ENCODE data around the gene SPATA3. TPM values are rescaled to one million over a fixed set of nuclear protein-coding genes. Genes with fewer than 3 reads are reported as not detected.

Gene SPATA3
- total and polyA plus RNA-seq, 2 donors (not counting 1 experiment from before 2014, with no cell fraction given) = not detected

- peak overlapping the region in 1 of 4 experiments; percentile 20 for H3K4me3 ChIP-seq (replicated peaks in 1 of 4; ENCODE audit: control extremely low read depth in 1 of 4, insufficient read depth in 1 of 4, low read depth in 3 of 4, low read length in 4 of 4)
Observed at GRCh38 chr2:230968921-230969658, 26.8 kb upstream of the SPATA3 start.

GRCh38 chr2:230969659-230970015, 26.3 kb upstream of the SPATA3 start:
- H3K4me3 ChIP-seq (replicated peaks in 1 of 4; ENCODE audit: control extremely low read depth in 1 of 4, insufficient read depth in 1 of 4, low read depth in 3 of 4, low read length in 4 of 4) = no peak overlapping the region

More at GRCh38 chr2:230968921-230969658, 26.8 kb upstream of the SPATA3 start:
- H2AFZ ChIP-seq (ENCODE audit: low read length) = peak overlapping the region; percentile 29
- H3K36me3 ChIP-seq (ENCODE audit: control insufficient read depth, insufficient read depth, low read length) = no peaks in the 10 kb centered on the region
- no peaks in the 10 kb centered on the region for H4K20me1 ChIP-seq (ENCODE audit: control insufficient read depth, extremely low read depth, insufficient read depth, low read length)
- peak overlapping the region; percentile 8 for H3K4me2 ChIP-seq (ENCODE audit: extremely low read depth, insufficient read depth, low read length)
- H3K4me1 ChIP-seq (ENCODE audit: control insufficient read depth, extremely low read depth, insufficient read depth, low read length) = peaks cover 2% of the 10 kb centered on the region
- no peaks in the 10 kb centered on the region for H3K27me3 ChIP-seq (ENCODE audit: control insufficient read depth, insufficient read depth, low read length)
- no peak for DNase-seq (ENCODE audit: low read depth in 2 of 2)
- H3K9me3 ChIP-seq (ENCODE audit: control insufficient read depth, insufficient read depth, low read depth, low read length) = no peaks in the 10 kb centered on the region
- no peak overlapping the region for H3K27ac ChIP-seq (ENCODE audit: insufficient read depth, low read length)
- TF ChIP-seq EZH2 (IDR thresholded peaks at IDR 0.05; ENCODE audit: low read length, missing control alignments) (no peak), CTCF (conservative IDR thresholded peaks at IDR 0.05 in 1 of 2, IDR thresholded peaks at IDR 0.05 in 1 of 2; ENCODE audit: low read depth in 1 of 2, low read length in 2 of 2) (no peak)
- H3K79me2 ChIP-seq (ENCODE audit: control insufficient read depth, insufficient read depth, low read length) = no peaks in the 10 kb centered on the region
- H3K9ac ChIP-seq (ENCODE audit: insufficient read depth, low read length) = no peak overlapping the region

GRCh38 chr2:230972046-230972445, 23.9 kb upstream of the SPATA3 start:
- no peak overlapping the region for H2AFZ ChIP-seq (ENCODE audit: low read length)
- DNase-seq (ENCODE audit: low read depth in 2 of 2) = no peak
- no peak for TF ChIP-seq EZH2 (IDR thresholded peaks at IDR 0.05; ENCODE audit: low read length, missing control alignments)
- no peak for TF ChIP-seq CTCF (conservative IDR thresholded peaks at IDR 0.05 in 1 of 2, IDR thresholded peaks at IDR 0.05 in 1 of 2; ENCODE audit: low read depth in 1 of 2, low read length in 2 of 2)
- H3K4me2 ChIP-seq (ENCODE audit: extremely low read depth, insufficient read depth, low read length) = no peak overlapping the region
- no peaks in the 10 kb centered on the region for H3K79me2 ChIP-seq (ENCODE audit: control insufficient read depth, insufficient read depth, low read length)
- H4K20me1 ChIP-seq (ENCODE audit: control insufficient read depth, extremely low read depth, insufficient read depth, low read length) = no peaks in the 10 kb centered on the region
- H3K9me3 ChIP-seq (ENCODE audit: control insufficient read depth, insufficient read depth, low read depth, low read length) = no peaks in the 10 kb centered on the region
- H3K27ac ChIP-seq (ENCODE audit: insufficient read depth, low read length) = no peak overlapping the region
- no peak overlapping the region for H3K9ac ChIP-seq (ENCODE audit: insufficient read depth, low read length)
- H3K4me3 ChIP-seq (replicated peaks in 1 of 4; ENCODE audit: control extremely low read depth in 1 of 4, insufficient read depth in 1 of 4, low read depth in 3 of 4, low read length in 4 of 4) = no peak overlapping the region
- H3K27me3 ChIP-seq (ENCODE audit: control insufficient read depth, insufficient read depth, low read length) = peaks cover 5% of the 10 kb centered on the region
- no peaks in the 10 kb centered on the region for H3K36me3 ChIP-seq (ENCODE audit: control insufficient read depth, insufficient read depth, low read length)
- H3K4me1 ChIP-seq (ENCODE audit: control insufficient read depth, extremely low read depth, insufficient read depth, low read length) = peaks cover 4% of the 10 kb centered on the region

More at GRCh38 chr2:230969659-230970015, 26.3 kb upstream of the SPATA3 start:
- TF ChIP-seq EZH2 (IDR thresholded peaks at IDR 0.05; ENCODE audit: low read length, missing control alignments) = no peak
- no peak for TF ChIP-seq CTCF (conservative IDR thresholded peaks at IDR 0.05 in 1 of 2, IDR thresholded peaks at IDR 0.05 in 1 of 2; ENCODE audit: low read depth in 1 of 2, low read length in 2 of 2)
- Histone ChIP-seq H3K4me2 (ENCODE audit: extremely low read depth, insufficient read depth, low read length) (no peak overlapping the region), H2AFZ (ENCODE audit: low read length) (peak overlapping the region; percentile 26), H3K27me3 (ENCODE audit: control insufficient read depth, insufficient read depth, low read length) (no peaks in the 10 kb centered on the region), H3K9me3 (ENCODE audit: control insufficient read depth, insufficient read depth, low read depth, low read length) (no peaks in the 10 kb centered on the region), H3K79me2 (ENCODE audit: control insufficient read depth, insufficient read depth, low read length) (no peaks in the 10 kb centered on the region), H3K36me3 (ENCODE audit: control insufficient read depth, insufficient read depth, low read length) (no peaks in the 10 kb centered on the region), H3K27ac (ENCODE audit: insufficient read depth, low read length) (no peak overlapping the region), H4K20me1 (ENCODE audit: control insufficient read depth, extremely low read depth, insufficient read depth, low read length) (no peaks in the 10 kb centered on the region), H3K9ac (ENCODE audit: insufficient read depth, low read length) (no peak overlapping the region), H3K4me1 (ENCODE audit: control insufficient read depth, extremely low read depth, insufficient read depth, low read length) (peaks cover 4% of the 10 kb centered on the region)
- DNase-seq (ENCODE audit: low read depth in 2 of 2) = no peak
